Uterus (tissue), 2 donors: ENCODE results near the gene TMOD3.

Experiments
- POLR2A ChIP-seq, 2 donors: fragments of 450-650 bp; IDR thresholded peaks; one replicate each; pipeline ENCODE4 v1.6.1; 2016; ENCODE audit warnings: antibody characterized with exemption in 2 of 2, mild to moderate bottlenecking in 1 of 2, moderate library complexity in 1 of 2
- TF ChIP-seq, protein P1 (sequence below), 4 experiments: fragments of 200-600 bp in 2 of 4; fragments of 450-650 bp in 2 of 4; sonication (generic) in 2 of 4; IDR thresholded peaks; one replicate each; pipeline ENCODE4 v1.5.1; 2016 to 2019; ENCODE audit warnings: antibody characterized with exemption in 4 of 4, mild to moderate bottlenecking in 2 of 4, moderate library complexity in 1 of 4

DNA sequence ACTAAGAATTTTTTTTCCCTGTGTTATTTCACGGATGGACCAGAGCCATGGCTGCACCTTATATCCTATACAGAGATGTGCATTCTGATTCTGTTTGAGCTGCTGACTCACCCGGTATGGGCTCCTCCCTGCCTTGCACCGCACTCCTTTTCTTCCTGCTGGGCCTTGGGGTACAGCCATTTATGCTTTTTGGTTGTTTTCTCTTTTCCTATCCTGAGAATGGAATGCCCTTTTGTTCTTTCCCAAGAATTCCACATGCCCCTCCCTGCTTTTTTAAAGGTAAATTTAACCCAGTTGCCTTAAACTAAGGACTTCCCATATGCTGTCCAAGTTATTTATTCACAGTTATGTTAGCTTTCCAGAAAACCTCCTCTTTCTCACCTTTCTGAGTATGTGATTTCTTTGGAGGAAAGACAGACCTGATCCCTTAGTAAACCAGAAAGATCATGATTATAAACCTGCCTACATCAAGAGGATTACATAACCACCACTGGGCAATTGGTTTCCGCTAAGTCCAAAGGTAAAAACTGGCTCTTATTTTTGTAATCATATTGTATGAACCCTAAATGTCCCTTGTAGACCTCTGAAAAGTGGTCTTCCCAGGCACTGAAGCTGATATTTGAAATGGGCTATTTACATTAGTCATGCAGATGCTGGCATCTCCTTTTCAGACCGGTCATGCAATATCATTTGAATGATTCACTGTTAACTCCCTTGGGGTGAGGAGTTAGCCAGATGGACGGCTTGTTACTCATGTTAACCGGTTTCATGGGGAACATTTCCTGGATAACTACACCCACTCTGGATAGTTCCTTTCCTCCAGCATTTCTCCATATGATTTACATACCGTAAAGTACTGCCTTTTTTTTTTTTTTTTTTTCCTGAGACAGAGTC, 45.5 kb downstream of the TMOD3 start:
- TF ChIP-seq, protein P1, sequence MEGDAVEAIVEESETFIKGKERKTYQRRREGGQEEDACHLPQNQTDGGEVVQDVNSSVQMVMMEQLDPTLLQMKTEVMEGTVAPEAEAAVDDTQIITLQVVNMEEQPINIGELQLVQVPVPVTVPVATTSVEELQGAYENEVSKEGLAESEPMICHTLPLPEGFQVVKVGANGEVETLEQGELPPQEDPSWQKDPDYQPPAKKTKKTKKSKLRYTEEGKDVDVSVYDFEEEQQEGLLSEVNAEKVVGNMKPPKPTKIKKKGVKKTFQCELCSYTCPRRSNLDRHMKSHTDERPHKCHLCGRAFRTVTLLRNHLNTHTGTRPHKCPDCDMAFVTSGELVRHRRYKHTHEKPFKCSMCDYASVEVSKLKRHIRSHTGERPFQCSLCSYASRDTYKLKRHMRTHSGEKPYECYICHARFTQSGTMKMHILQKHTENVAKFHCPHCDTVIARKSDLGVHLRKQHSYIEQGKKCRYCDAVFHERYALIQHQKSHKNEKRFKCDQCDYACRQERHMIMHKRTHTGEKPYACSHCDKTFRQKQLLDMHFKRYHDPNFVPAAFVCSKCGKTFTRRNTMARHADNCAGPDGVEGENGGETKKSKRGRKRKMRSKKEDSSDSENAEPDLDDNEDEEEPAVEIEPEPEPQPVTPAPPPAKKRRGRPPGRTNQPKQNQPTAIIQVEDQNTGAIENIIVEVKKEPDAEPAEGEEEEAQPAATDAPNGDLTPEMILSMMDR (IDR thresholded peaks at IDR 0.05) = no peak
- no peak for TF ChIP-seq POLR2A (IDR thresholded peaks at IDR 0.05)
